AG09309 (cell line): ENCODE measurements around the gene MREG.
"Not testable (repeated sequence)": the region's sequence is repeated elsewhere in the genome, so short reads cannot be mapped to it uniquely, and the experiment has no call there.

Experiments used
- DNase-seq: peaks from one replicate; pipeline ENCODE4 v3.0.0-alpha.2; 2010; ENCODE audit warnings: low read depth
- H3K4me3 ChIP-seq: 2 replicates; pipeline ENCODE4 v1.5.1; 2011; ENCODE audit warnings: mild to moderate bottlenecking, low read depth, low read length, moderate library complexity; ENCODE audit not compliant: control insufficient read depth
- CTCF ChIP-seq: IDR thresholded peaks from 2 replicates; pipeline ENCODE4 v1.5.1; 2011; ENCODE audit warnings: mild to moderate bottlenecking, low read depth, low read length, inconsistent platforms; ENCODE audit not compliant: insufficient read depth, control insufficient read depth; ENCODE audit errors: missing control alignments

Gene MREG

GRCh38 chr2:215997219-215997618 lies 16.1 kb downstream of the MREG start:
- H3K4me3 ChIP-seq: no peak overlapping the region
- TF ChIP-seq CTCF: no peak
- DNase-seq: no peak

- DNase-seq: no peak
- H3K4me3 ChIP-seq: no peak overlapping the region
- no peak for TF ChIP-seq CTCF
Observed at GRCh38 chr2:215994911-215995310, 18.4 kb downstream of the MREG start.

GRCh38 chr2:215988556-215989207 lies 24.7 kb downstream of the MREG start:
- not testable (repeated sequence) for DNase-seq, H3K4me3 ChIP-seq

- no peak for TF ChIP-seq CTCF
- no peak overlapping the region for H3K4me3 ChIP-seq
- DNase-seq: no peak
Observed at GRCh38 chr2:215985257-215985656, 28.1 kb downstream of the MREG start.

- no peak for DNase-seq
- no peak for TF ChIP-seq CTCF
- no peak overlapping the region for H3K4me3 ChIP-seq
Observed at GRCh38 chr2:215984661-215985060, 28.7 kb downstream of the MREG start.

- no peak for TF ChIP-seq CTCF
- no peak overlapping the region for H3K4me3 ChIP-seq
- no peak for DNase-seq
Observed at GRCh38 chr2:215983581-215984351, 29.6 kb downstream of the MREG start.

- TF ChIP-seq CTCF: no peak
- H3K4me3 ChIP-seq: no peak overlapping the region
- peak; percentile 17 for DNase-seq
Observed at GRCh38 chr2:215982465-215982875, 30.9 kb downstream of the MREG start.
